Measurements from ENCODE around the gene ABCG1.
"Not testable (repeated sequence)": the region's sequence is repeated elsewhere in the genome, so short reads cannot be mapped to it uniquely, and the experiment has no call there.

ABCG1 gene

DNA sequence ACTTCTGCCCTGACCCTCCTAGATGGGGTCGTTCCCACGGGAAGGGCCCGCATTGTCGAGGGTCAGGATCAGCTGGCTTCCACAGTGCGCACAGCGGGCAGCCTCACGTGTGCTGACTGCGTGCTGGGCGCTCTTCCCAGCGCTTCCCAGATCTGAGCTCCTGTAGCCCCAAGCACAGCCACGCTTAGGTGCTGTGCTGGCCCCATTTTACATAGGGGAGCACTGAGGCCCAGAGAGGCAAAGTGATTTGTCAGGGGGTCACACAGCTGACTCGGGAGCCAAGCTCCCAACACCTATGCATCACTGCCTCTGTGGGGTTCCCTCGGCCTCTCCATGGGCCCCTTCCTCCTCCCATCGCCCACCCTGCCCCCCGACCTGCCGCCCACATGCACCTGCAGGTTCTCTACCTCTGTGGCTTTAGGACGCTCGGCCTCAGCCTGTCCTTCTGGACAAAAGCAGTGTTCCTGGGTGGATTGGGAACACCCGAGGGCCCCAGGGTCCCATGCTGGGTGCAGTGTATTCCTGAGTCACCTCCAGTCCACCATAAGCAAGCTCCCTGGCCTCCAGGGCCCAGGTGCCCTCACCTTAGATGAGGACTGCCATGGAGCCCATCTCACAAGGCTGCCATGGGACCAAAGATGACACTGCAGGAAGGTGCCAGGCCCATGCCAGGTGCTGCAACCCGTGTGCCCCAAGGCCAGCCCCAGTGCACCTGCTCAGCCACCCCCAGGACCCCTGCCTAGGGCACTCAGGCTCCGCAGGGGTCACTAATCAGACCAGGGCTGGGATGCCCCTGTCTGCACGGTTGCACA lies 73.0 kb downstream of the ABCG1 start:
- no peak for DNase-seq (ENCODE audit: low spot score)

DNA sequence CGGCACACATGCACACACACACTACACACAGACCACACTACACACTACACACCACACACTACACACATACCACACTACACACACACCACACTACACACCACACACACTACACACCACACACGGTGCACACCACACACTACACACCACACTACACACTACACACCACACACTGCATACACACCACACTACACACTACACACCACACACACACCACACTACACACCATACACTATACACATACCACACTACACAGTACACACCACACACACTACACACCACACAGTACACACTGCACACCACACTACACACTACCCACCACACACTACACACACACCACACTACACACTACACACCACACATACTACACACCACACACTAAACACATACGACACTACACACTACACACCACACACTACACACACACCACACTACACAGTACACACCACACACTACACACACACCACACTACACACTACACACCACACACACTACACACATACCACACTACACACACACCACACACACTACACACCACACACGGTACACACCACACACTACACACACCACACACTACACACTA lies 73.7 kb downstream of the ABCG1 start:
- not testable (repeated sequence) for DNase-seq (ENCODE audit: low spot score)

DNA sequence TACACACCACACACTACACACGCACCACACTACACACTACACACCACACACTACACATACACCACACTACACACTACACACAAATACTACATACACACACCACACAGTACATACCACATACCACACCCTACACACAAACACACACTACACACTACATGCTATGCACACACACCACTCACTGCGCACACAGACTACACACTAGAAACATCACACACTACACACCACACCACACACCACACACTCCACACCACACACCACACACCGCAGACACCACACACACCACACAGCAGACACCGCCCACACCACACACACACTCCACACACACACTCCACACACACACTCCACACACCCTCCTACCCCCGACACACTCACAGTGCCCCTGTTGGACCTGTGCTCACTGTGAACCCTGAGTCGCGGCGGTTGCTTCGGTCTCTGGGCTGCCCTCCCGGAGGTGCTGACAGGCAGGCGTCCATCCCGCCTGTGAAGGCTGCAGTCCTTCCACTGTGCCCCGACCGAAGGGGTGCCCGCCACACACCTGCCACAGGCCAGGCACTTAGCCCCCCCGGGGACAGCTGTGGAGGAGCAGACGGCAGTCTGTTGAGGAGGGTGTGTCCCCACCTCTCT lies 74.8 kb downstream of the ABCG1 start:
- DNase-seq (ENCODE audit: low spot score), result no peak

DNA sequence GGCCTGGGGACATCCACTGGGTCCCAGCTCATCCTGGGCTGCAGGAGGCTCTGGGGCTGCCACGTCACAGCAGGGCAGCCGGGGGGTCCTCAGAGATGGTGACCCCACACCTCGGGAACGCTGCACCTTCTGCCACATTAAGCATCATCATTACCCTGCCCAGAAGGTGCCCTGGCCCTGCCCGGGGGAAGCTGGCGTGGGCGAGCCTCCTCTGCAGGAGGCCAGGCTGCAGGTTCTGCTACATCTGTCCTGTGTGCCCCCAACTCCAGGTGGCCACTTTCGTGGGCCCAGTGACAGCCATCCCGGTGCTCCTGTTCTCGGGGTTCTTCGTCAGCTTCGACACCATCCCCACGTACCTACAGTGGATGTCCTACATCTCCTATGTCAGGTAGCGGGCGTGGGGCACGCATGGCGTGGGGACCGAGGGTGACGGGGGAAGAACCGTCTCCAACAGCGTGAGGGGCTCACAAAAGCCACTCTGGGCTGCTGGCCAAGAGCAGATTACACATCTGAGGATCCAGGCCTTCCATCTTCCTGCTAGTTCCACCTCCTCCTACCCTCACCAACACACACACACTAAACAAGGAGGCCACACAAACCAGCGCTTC lies 75.4 kb downstream of the ABCG1 start:
- no peak for DNase-seq (ENCODE audit: low spot score)

DNA sequence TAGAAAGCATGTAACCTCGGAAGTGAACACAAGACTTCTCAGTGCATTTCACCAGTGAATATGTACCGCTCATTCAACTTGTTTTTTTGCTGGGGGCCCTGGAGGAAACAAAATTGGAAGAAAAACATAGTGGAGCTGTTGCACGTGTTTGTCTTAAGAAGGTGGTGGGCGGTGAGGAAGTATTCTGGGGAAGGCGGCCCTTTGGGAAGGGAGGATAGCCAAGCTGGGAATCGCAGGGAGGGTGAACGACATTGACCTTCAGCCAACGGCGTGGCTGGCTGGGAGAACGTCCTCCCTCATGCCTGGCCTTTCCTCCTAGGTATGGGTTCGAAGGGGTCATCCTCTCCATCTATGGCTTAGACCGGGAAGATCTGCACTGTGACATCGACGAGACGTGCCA lies 76.9 kb downstream of the ABCG1 start:
- no peak for DNase-seq (ENCODE audit: low spot score)

DNA sequence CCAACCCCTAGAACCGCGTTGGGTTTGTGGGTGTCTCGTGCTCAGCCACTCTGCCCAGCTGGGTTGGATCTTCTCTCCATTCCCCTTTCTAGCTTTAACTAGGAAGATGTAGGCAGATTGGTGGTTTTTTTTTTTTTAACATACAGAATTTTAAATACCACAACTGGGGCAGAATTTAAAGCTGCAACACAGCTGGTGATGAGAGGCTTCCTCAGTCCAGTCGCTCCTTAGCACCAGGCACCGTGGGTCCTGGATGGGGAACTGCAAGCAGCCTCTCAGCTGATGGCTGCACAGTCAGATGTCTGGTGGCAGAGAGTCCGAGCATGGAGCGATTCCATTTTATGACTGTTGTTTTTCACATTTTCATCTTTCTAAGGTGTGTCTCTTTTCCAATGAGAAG lies 77.6 kb downstream of the ABCG1 start:
- DNase-seq (ENCODE audit: low spot score), result no peak

DNA sequence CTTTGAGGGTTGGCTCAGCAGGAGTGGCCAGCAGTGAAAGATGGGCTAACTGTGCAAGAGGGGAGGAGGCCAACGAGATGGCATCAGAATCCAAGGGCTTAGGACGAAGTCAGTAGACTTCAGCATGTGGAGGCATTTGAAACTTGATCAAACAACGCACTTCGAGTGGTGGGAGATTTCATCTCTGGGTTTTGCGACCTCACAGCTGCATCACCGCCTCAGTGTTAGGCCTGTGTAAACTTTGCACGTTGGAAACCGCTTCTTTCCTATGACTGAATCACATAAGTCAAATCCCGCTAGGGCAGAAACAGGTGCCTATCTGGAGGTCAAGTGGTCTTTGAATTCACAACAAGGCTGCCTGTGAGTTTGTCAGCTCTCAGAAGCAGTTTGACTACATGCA lies 78.4 kb downstream of the ABCG1 start:
- DNase-seq (ENCODE audit: low spot score), result no peak

DNA sequence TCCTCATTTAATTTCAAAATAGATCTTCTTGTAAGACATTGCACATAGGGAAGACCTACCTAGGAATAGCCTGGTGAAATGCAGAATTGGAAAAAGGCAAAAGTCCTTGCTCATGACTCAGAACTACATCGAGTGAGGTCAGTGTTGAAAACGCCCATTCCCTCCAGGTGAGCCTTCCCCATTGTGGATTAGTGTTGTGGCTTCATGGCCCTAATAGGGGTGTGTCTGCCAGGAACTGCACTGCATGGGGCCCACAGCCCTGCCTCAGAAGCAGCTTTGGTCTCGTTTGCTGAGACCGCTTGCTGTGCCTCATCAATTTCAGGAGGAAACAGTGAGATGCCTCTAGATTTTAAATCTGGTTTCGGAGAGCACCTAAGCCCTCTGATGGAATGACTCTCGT lies 79.3 kb downstream of the ABCG1 start:
- no peak for DNase-seq (ENCODE audit: low spot score)

DNA sequence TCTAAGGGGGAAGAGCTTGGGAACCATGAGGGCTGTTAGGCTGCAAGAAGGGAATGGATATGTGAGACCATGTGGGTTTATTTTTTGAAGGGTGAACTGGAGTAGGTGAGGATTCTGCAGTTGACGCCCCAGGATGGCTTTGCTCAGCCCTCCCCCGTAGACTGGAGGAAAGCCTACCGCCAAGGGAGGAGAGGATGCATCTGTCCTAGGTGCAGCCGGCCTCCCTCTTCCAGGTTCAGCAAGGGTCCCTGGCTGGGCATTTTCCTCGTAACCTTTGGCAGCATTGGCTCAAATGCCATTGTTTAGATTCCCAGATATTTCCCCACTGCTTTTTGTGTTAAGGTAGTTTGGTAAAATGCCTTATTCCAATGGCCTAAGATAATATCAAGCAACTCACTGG lies 79.7 kb downstream of the ABCG1 start:
- DNase-seq (ENCODE audit: low spot score), result no peak

DNA sequence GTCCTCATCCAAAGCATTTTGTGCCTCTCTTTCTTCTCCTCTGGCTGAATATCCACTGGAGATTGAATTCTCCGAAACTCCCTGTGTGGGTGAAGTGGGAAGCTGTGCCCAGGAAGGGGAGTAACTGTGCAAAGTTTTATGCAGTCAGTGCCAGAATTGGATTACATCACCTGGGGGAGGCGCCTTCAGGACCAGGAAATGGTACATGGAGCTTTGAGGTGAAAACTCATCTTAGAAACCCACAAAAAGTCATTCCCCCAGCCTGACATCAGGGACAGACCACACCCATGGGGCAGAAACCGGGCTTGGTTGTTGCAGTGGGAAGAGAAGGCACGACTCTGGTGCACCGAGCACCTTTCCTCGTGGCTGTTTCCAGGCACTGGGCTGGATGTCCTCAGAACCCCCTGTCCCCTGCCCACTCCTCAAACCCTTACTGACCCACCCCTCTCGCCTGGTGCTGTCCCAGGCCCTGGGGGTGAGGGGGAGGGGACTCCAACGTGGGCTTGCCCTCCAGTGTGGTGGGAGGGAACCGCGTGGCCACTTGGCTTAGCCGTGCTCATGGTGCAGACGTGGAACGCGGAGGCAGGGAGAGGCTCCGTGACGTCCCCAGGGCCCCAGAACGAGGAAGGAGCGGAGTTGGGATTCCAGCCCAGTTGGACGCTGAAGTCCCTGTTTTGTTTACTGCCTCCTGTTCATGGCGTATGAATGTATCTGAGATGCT lies 80.5 kb downstream of the ABCG1 start:
- DNase-seq (ENCODE audit: low spot score), result no peak

DNA sequence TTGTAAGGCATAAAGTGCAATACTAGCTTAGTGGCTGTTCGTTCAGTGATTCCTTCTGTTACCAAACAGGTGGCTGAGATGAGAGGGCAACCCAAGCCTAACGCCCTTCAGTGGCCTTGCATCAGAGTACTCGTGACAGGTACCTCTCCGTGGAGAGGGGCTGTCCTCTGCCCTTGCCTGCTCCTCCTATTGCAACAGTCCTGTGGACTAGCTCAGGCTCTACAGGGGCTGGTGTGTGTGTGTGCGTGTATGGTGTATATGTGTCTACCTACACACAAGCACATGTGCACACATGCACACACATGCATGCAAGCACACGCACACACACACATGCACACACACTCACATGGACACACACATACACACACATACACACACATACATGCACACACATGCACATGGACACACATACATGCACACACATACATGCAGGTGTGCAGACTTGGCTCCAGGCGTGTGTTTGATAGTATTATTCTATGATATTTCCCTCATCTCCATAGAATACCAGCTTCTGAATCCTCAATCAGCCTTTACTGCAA lies 81.2 kb downstream of the ABCG1 start:
- no peak for DNase-seq (ENCODE audit: low spot score)

DNA sequence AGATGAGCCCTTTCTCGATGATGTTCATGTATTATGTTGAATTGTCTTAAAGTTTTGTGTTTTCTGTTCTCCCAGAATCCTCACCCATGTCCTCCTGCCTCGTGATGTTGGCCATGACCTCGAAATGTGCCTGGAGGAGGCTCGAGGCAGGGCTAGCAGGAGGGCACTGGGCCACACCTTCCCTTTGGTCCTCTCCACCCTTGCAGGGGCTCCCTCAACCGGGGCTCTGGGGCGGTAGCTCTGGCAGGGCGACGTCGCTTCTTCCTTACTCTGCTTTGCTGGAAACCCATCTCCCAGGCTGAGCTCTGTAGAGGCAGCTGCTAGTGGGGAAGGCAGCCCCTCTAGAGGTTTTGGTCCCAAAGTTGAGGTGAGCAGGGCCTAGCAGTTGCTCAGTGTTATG lies 82.0 kb downstream of the ABCG1 start:
- DNase-seq (ENCODE audit: low spot score), result no peak

DNA sequence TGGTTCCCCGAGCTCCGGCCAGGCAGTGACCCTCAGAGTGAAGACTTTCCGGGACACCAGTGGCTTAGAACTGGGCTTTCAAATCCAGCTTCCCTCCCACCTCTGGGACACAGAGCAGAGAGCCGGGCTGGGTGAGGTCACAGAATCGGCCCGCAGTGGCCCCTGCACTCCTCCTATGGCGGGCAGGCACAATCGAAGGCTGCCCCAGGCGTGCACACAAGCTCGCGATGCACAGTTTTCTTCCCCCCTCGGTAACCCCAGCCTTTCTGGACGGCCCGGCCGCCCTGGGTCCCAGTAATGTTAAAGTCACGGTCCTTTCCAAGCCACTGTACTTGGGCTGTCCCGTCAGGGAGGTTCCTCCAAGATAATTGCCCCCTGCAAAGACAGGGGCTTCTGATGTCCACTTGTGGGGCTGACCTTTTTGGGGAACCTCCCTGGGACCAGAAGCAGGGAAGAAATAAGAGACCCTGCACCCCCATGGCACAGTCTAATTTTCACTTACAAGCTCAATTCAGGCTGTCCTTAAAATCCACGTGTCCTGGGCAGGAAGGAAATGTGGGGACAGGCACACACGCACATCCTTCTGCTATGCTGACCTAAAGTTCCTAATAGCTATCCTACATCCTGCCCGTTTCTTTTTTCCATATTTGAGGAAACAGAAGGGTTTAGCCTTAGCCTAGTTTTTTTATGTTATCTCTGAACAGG lies 82.6 kb downstream of the ABCG1 start:
- peak; percentile 77 for DNase-seq (ENCODE audit: low spot score)

DNA sequence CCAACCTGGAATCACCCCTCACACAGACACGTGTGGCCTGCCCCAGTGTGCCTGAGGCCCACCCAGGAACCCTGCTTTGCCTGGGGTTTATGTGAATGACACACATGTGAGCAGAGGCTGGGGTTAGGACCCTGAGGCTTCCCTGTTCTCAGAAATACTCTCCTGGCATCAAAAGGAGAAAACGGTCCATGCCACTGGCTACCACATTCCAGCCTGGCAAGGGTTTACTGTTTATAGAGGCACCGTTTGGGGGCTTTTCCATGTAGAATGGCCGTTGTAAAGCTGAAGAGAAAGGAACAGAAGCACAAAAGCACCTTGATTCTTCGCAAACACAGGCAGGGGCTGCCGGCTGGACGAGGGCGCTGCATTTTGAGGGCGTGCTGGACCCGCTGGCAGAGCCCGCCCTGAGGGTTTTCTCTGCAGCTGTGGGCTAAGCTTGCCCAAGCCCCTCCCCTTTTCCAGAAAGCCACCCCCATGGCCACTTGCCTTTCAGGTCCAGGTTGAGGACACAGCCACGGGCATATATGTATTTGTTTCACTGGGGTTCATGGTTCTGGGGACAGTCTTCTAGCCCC lies 83.2 kb downstream of the ABCG1 start:
- DNase-seq (ENCODE audit: low spot score), result no peak

DNA sequence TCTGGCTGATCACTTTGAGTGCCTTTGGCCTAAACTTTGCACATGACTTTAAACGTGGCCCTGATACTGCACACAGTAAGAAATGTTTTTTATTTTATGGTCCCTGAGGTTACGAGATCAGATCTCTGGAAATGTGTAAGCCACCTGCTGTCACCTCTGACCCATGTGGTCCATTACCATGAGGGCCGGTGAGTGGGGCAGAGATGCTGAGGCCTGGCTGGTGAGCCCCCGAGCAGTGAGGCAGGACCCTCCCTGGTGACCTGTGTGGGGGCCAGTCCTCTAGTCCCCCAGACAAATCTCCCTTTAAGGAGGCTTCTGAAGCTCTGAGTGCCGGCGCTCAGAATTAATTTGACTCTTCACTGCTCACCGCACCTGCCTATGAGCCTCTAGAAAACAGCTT lies 83.9 kb downstream of the ABCG1 start:
- no peak for DNase-seq (ENCODE audit: low spot score)

DNA sequence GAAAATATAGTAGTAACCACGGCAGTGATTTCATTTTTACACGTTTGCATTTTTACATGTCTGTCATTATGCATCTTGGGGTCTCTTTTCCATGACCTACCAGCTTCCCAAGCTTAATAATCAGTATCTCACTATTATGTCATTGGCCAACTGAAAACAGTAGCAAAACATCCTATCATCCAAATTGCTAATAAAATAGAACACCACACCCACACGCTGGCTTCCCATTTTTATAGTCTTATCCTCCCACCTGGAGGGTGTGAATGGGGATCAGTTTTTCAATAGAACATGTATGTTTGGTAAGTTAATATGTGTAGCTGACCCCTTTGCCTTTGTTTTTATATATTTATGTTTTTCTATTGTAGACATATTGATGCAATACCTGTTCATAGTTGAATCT lies 84.5 kb downstream of the ABCG1 start:
- DNase-seq (ENCODE audit: low spot score), result no peak

DNA sequence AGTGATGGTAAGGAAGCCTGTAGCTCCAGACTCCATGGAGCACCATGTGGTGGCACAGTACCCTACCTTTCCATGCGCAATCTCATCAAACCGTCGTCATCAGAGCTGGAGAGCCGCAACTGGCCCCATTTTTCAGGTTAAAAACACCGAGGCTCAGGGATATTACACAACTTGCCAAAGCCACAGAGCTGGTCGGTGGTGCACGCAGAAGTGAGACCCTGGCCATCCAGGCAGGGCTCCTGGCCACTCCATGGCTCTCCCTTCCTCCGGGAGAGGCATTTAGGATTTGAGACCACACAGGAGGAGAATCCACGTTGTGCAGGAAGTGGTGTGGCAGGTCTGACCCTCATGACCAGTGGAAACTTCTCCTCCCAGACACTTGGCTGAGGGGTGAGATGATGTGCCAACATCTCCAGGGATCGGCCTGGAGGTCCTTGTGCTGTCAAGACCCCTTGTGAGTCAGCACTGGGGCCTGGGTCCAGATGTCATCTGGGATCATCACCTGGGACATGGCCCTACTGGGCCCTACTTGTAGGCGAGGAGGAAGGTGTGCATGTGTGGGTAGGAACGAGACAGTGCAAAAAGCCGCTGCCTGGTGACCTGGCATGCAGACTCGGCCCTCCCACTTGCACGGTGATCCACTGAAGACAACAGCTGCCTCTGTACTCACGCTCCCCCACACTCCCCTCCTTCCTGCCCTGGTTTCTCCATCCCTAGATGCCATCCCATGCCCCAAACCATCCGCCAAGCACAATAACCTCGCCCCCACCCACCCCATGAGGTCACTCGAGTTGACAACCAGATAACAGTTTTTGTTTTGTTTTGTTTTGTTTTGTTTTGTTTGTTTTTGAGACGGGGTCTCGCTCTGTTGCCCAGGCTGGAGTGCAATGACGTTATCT lies 85.9 kb downstream of the ABCG1 start:
- no peak for DNase-seq (ENCODE audit: low spot score)

DNA sequence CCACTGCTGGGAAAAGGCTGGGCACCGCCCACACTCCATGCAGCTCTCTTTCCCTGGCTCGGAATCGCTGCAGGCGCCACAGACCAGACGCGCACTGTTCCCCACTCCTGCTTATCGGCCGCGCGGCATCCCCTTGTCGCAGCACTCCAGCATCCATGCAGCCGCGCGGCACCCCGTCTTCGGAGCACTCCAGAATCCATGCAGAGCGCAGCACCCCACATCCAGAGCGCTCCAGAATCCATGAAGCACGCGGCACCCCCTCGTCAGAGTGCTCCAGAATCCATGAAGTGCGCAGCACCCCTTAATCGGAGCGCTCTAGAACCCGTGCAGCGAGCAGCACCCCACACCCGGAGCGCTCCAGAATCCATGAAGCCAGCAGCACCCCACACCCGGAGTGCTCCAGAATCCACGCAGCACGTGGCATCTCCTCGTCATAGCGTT lies 86.8 kb downstream of the ABCG1 start:
- no peak for DNase-seq (ENCODE audit: low spot score)

DNA sequence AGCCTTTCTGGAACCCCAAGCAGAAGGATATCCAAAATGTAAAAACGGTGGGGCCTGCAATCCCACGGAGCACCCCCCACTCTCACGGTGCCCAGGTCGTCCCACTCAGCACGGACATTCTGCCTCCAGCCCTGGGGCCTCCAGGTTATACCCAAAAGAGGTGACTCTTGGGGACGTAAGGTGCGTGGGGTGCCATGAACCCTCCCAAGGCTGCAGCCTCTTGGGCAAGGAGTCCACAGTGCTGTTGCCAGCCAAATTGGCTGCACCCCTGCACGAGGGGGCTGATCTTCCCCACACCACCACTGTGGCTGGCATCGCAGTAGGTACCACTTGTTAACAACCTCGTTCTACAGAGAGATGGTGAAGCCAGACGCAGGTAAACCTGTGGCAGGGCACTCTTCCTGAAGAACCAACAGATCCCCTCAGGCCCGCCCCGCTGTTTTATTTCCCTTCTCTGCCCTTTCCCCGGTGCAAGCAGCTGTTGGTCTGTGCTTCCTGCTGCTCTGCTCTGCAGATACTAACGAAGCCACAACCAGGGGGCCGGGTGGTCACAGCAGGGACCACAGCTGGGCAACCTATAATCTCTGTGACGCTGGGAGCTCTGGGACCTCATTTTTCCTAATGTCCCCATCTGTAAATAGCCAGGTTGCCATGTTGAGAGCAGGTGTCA lies 87.6 kb downstream of the ABCG1 start:
- no peak for DNase-seq (ENCODE audit: low spot score)
